RWPE1 (cell line): ENCODE results near the gene POLR3E.
"Not testable (repeated sequence)": the region's sequence is repeated elsewhere in the genome, so short reads cannot be mapped to it uniquely, and the experiment has no call there.

Source experiments
- CTCF ChIA-PET: fragments of 350-600 bp; sonication (Branson Sonifier 250); formaldehyde crosslinking; extraction: SDS; loops from one replicate; lab custom pipeline; 2021; lab: Yijun Ruan, JAX
- POLR2A ChIA-PET: fragments of 400-600 bp; formaldehyde crosslinking; extraction: SDS; loops from one replicate; lab custom pipeline; 2020; ENCODE audit warnings: antibody characterized with exemption; ENCODE audit not compliant: low non-redundant PET; lab: Yijun Ruan, JAX
- DNase-seq: peaks from one replicate; pipeline ENCODE4 v3.0.0; 2012; ENCODE audit warnings: low spot score
- H3K27ac ChIP-seq: fragments of 450-650 bp; 2 replicates; pipeline ENCODE4 v1.5.1; 2017
- CTCF ChIP-seq: fragments of 450-650 bp; conservative IDR thresholded peaks from 2 replicates; pipeline ENCODE4 v1.5.1; 2017; ENCODE audit warnings: low read depth, mild to moderate bottlenecking

The POLR3E gene

GRCh38 chr16:22348291-22348690 is 51.1 kb downstream of the POLR3E start:
- ChIA-PET POLR2A (no interaction called here), CTCF (no interaction called here)
- no peak overlapping the region for H3K27ac ChIP-seq
- DNase-seq, result peak; percentile 84
- TF ChIP-seq CTCF, result no peak

GRCh38 chr16:22351017-22351416 is 53.8 kb downstream of the POLR3E start:
- POLR2A ChIA-PET, H3K27ac ChIP-seq, CTCF ChIA-PET, DNase-seq: not testable (repeated sequence)

GRCh38 chr16:22352140-22352539 is 54.9 kb downstream of the POLR3E start:
- DNase-seq, result no peak
- H3K27ac ChIP-seq, result no peak overlapping the region
- ChIA-PET POLR2A (no interaction called here), CTCF (no interaction called here)
- TF ChIP-seq CTCF, result no peak

- CTCF ChIA-PET, result interaction anchor here (0.6 to 1.1 kb wide), 2 partner anchors 13 to 34 kb away, joined by 3 to 7 read pairs; no protein-coding TSS in a partner anchor
- no peak overlapping the region for H3K27ac ChIP-seq
- POLR2A ChIA-PET, result no interaction called here
Measured at GRCh38 chr16:22352723-22353122, 55.5 kb downstream of the POLR3E start.

GRCh38 chr16:22353191-22353919 is 56.1 kb downstream of the POLR3E start:
- no peak for TF ChIP-seq CTCF
- peak; percentile 32 for DNase-seq
- POLR2A ChIA-PET, result no interaction called here
- CTCF ChIA-PET, result interaction anchor here (0.6 to 1.1 kb wide), 2 partner anchors 12 to 34 kb away, joined by 3 to 7 read pairs; no protein-coding TSS in a partner anchor
- H3K27ac ChIP-seq, result no peak overlapping the region

More at GRCh38 chr16:22352723-22353122, 55.5 kb downstream of the POLR3E start:
- no peak for DNase-seq
- no peak for TF ChIP-seq CTCF

GRCh38 chr16:22353933-22354541 is 56.8 kb downstream of the POLR3E start:
- ChIA-PET POLR2A (no interaction called here), CTCF (no interaction called here)
- no peak for DNase-seq
- no peak overlapping the region for H3K27ac ChIP-seq
- TF ChIP-seq CTCF, result no peak

- DNase-seq, result no peak
- H3K27ac ChIP-seq, result no peak overlapping the region
- CTCF ChIA-PET, result interaction anchor here (0.6 kb wide), 1 partner anchor 36 kb away, joined by 3 read pairs; no protein-coding TSS in a partner anchor
- POLR2A ChIA-PET, result no interaction called here
- no peak for TF ChIP-seq CTCF
Measured at GRCh38 chr16:22355487-22355908, 58.3 kb downstream of the POLR3E start.
